ENCODE data around the gene CSNK1G2. TPM values are rescaled to one million over a fixed set of nuclear protein-coding genes. Genes with fewer than 3 reads are reported as not detected.

Gene CSNK1G2
- total RNA-seq, 1 experiment from 2014 or later, result 100.0 TPM

GRCh38 chr19:1980091-1980808 lies 39.3 kb downstream of the CSNK1G2 start:
- H3K79me1 ChIP-seq (ENCODE audit: insufficient read depth, low read depth, low read length, poor library complexity, severe bottlenecking), result no peaks in the 10 kb centered on the region
- H2AK5ac ChIP-seq (ENCODE audit: insufficient read length, low read length), result no peak overlapping the region
- WGBS (ENCODE audit: extremely low coverage, insufficient read length, low lambda C conversion rate), result no CpG with 5 or more reads among the region's 35 CpGs
- H2AFZ ChIP-seq (ENCODE audit: low read length), result no peak overlapping the region
- Mint-ChIP-seq H3K27ac (no peak overlapping the region), H3K4me3 (no peak overlapping the region), H3K4me1 (no peaks in the 10 kb centered on the region), H3K27me3 (ENCODE audit: low read depth) (no peaks in the 10 kb centered on the region), H3K36me3 (ENCODE audit: insufficient read depth in 1 of 3, low read depth in 3 of 3) (peaks cover 15 to 42% (median 38%) of the 10 kb centered on the region in 3 experiments; a peak in 6 of 7 replicates), H3K9me3 (no peaks in the 10 kb centered on the region)
- no peak overlapping the region for H3K27ac ChIP-seq (ENCODE audit: insufficient read length, low read depth, low read length)
- H3K18ac ChIP-seq (ENCODE audit: insufficient read length, low read depth, low read length), result no peak overlapping the region
- no peaks in the 10 kb centered on the region for H3K79me2 ChIP-seq (ENCODE audit: insufficient read depth, low read length)
- no peak overlapping the region for H4K8ac ChIP-seq (replicated peaks; ENCODE audit: insufficient read length, low read depth, low read length)
- no peak overlapping the region for H3K4me2 ChIP-seq (ENCODE audit: insufficient read depth, insufficient read length, low read length)
- no peaks in the 10 kb centered on the region for H4K20me1 ChIP-seq (ENCODE audit: control insufficient read depth, insufficient read depth, insufficient read length)
- H3K23me2 ChIP-seq (ENCODE audit: insufficient read length, low read depth, low read length, poor library complexity, severe bottlenecking), result no peaks in the 10 kb centered on the region
- no peak overlapping the region for H3K4ac ChIP-seq (ENCODE audit: low read depth, low read length)
- no peak overlapping the region for H4K5ac ChIP-seq (ENCODE audit: insufficient read length, low read depth, low read length)
- H3K56ac ChIP-seq (ENCODE audit: insufficient read length, low read depth, low read length), result no peak overlapping the region
- no peak overlapping the region for H3K9ac ChIP-seq (ENCODE audit: extremely low read depth, insufficient read length, low read length)
- H3K14ac ChIP-seq (ENCODE audit: insufficient read depth, low read length), result no peak overlapping the region
- no peak overlapping the region for H2BK5ac ChIP-seq (ENCODE audit: insufficient read length, low read length)
- DNase-seq, result no peak
- TF ChIP-seq CTCF (conservative IDR thresholded peaks at IDR 0.05), result no peak
- no peak overlapping the region for H3T11ph ChIP-seq (ENCODE audit: low read length)
- no peak overlapping the region for H2BK20ac ChIP-seq (ENCODE audit: low read depth, low read length, poor library complexity, severe bottlenecking)
- no peak overlapping the region for H2BK120ac ChIP-seq (ENCODE audit: low read depth, low read length, poor library complexity, severe bottlenecking)
- H4K91ac ChIP-seq (ENCODE audit: insufficient read length, low read depth, low read length), result no peak overlapping the region
- H3K4me1 ChIP-seq (ENCODE audit: insufficient read depth, low read length), result no peaks in the 10 kb centered on the region
- H3K23ac ChIP-seq (ENCODE audit: insufficient read length, low read depth, low read length), result no peak overlapping the region
- H2BK15ac ChIP-seq (ENCODE audit: low read depth, low read length), result no peak overlapping the region
- no peak overlapping the region for H2BK12ac ChIP-seq (ENCODE audit: insufficient read length, low read depth, low read length)
- H3K27me3 ChIP-seq (ENCODE audit: insufficient read depth, low read length), result no peaks in the 10 kb centered on the region
- H3K9me3 ChIP-seq (ENCODE audit: control insufficient read depth, low read depth, low read length), result no peaks in the 10 kb centered on the region
